ENCODE results near the gene TRAPPC2L. TPM values are rescaled to one million over a fixed set of nuclear protein-coding genes. Genes with fewer than 3 reads are reported as not detected.

TRAPPC2L gene
- total and polyA plus RNA-seq, 2 experiments from 2014 or later = 59.3 to 167 TPM

DNA sequence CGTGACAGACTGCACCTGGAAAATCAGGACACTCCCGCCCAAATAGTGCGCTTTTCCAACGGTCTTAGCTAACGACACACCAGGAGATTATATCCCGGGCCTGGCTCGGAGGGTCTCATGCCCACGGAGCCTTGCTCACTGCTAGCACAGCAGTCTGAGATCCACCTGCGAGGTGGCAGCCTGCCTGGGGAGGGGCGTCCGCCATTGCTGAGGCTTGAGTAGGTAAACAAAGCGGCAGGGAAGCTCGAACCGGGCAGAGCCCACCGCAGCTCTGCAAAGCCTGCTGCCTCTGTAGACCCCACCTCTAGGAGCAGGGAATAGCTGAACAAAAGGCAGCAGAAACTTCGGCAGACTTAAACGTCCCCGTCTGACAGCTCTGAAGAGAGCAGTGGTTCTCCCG lies 5.3 kb upstream of the TRAPPC2L start:
- H3K27me3 Mint-ChIP-seq (ENCODE audit: insufficient read depth, low read depth, poor library complexity) = peaks cover 6% of the 10 kb centered on the region
- no peak overlapping the region for H3K27ac ChIP-seq (ENCODE audit: low read depth)
- no peaks in the 10 kb centered on the region for H3K9me2 ChIP-seq (ENCODE audit: insufficient read depth)
- H4K20me1 ChIP-seq (replicated peaks; ENCODE audit: insufficient read depth) = peaks cover 5% of the 10 kb centered on the region; the same call in 1 of the 2 replicates
- no peaks in the 10 kb centered on the region for H3K27me3 ChIP-seq (ENCODE audit: insufficient read depth)
- H3K36me3 Mint-ChIP-seq (ENCODE audit: low read depth) = peaks cover 22% of the 10 kb centered on the region
- no peak overlapping the region for H3K4me2 ChIP-seq
- no peak overlapping the region for H3K4me3 ChIP-seq
- H3K4me1 Mint-ChIP-seq = peaks cover 12% of the 10 kb centered on the region
- 0 out of 2 replicates have a peak, but pooled peaks cover 3% of the 10 kb centered on the region for H3F3A ChIP-seq (replicated peaks; ENCODE audit: low read depth)
- H3K36me3 ChIP-seq (ENCODE audit: insufficient read depth) = no peaks in the 10 kb centered on the region
- no peak overlapping the region for H3K27ac Mint-ChIP-seq
- DNase-seq (ENCODE audit: low spot score) (no peak), ATAC-seq (no peak)
- no peak for TF ChIP-seq CREB1 (CRISPR knock-in tag; IDR thresholded peaks at IDR 0.05; ENCODE audit: low read depth)
- TF ChIP-seq, protein P1, sequence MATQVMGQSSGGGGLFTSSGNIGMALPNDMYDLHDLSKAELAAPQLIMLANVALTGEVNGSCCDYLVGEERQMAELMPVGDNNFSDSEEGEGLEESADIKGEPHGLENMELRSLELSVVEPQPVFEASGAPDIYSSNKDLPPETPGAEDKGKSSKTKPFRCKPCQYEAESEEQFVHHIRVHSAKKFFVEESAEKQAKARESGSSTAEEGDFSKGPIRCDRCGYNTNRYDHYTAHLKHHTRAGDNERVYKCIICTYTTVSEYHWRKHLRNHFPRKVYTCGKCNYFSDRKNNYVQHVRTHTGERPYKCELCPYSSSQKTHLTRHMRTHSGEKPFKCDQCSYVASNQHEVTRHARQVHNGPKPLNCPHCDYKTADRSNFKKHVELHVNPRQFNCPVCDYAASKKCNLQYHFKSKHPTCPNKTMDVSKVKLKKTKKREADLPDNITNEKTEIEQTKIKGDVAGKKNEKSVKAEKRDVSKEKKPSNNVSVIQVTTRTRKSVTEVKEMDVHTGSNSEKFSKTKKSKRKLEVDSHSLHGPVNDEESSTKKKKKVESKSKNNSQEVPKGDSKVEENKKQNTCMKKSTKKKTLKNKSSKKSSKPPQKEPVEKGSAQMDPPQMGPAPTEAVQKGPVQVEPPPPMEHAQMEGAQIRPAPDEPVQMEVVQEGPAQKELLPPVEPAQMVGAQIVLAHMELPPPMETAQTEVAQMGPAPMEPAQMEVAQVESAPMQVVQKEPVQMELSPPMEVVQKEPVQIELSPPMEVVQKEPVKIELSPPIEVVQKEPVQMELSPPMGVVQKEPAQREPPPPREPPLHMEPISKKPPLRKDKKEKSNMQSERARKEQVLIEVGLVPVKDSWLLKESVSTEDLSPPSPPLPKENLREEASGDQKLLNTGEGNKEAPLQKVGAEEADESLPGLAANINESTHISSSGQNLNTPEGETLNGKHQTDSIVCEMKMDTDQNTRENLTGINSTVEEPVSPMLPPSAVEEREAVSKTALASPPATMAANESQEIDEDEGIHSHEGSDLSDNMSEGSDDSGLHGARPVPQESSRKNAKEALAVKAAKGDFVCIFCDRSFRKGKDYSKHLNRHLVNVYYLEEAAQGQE (IDR thresholded peaks at IDR 0.05; ENCODE audit: unreplicated experiment) = no peak
- TF ChIP-seq ZNF331 (CRISPR knock-in tag; IDR thresholded peaks at IDR 0.05; ENCODE audit: low read depth) = no peak
- no peak for TF ChIP-seq EZH2 (IDR thresholded peaks at IDR 0.05; ENCODE audit: low read depth, unreplicated experiment)
- TF ChIP-seq NANOG (IDR thresholded peaks at IDR 0.05; ENCODE audit: borderline replicate concordance) = no peak
- no peak for TF ChIP-seq STAT1 (IDR thresholded peaks at IDR 0.05; ENCODE audit: unreplicated experiment)
- TF ChIP-seq, protein P2, sequence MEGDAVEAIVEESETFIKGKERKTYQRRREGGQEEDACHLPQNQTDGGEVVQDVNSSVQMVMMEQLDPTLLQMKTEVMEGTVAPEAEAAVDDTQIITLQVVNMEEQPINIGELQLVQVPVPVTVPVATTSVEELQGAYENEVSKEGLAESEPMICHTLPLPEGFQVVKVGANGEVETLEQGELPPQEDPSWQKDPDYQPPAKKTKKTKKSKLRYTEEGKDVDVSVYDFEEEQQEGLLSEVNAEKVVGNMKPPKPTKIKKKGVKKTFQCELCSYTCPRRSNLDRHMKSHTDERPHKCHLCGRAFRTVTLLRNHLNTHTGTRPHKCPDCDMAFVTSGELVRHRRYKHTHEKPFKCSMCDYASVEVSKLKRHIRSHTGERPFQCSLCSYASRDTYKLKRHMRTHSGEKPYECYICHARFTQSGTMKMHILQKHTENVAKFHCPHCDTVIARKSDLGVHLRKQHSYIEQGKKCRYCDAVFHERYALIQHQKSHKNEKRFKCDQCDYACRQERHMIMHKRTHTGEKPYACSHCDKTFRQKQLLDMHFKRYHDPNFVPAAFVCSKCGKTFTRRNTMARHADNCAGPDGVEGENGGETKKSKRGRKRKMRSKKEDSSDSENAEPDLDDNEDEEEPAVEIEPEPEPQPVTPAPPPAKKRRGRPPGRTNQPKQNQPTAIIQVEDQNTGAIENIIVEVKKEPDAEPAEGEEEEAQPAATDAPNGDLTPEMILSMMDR (conservative IDR thresholded peaks at IDR 0.05; ENCODE audit: low read depth in 2 of 2) = no peak
- TF ChIP-seq, protein P3, sequence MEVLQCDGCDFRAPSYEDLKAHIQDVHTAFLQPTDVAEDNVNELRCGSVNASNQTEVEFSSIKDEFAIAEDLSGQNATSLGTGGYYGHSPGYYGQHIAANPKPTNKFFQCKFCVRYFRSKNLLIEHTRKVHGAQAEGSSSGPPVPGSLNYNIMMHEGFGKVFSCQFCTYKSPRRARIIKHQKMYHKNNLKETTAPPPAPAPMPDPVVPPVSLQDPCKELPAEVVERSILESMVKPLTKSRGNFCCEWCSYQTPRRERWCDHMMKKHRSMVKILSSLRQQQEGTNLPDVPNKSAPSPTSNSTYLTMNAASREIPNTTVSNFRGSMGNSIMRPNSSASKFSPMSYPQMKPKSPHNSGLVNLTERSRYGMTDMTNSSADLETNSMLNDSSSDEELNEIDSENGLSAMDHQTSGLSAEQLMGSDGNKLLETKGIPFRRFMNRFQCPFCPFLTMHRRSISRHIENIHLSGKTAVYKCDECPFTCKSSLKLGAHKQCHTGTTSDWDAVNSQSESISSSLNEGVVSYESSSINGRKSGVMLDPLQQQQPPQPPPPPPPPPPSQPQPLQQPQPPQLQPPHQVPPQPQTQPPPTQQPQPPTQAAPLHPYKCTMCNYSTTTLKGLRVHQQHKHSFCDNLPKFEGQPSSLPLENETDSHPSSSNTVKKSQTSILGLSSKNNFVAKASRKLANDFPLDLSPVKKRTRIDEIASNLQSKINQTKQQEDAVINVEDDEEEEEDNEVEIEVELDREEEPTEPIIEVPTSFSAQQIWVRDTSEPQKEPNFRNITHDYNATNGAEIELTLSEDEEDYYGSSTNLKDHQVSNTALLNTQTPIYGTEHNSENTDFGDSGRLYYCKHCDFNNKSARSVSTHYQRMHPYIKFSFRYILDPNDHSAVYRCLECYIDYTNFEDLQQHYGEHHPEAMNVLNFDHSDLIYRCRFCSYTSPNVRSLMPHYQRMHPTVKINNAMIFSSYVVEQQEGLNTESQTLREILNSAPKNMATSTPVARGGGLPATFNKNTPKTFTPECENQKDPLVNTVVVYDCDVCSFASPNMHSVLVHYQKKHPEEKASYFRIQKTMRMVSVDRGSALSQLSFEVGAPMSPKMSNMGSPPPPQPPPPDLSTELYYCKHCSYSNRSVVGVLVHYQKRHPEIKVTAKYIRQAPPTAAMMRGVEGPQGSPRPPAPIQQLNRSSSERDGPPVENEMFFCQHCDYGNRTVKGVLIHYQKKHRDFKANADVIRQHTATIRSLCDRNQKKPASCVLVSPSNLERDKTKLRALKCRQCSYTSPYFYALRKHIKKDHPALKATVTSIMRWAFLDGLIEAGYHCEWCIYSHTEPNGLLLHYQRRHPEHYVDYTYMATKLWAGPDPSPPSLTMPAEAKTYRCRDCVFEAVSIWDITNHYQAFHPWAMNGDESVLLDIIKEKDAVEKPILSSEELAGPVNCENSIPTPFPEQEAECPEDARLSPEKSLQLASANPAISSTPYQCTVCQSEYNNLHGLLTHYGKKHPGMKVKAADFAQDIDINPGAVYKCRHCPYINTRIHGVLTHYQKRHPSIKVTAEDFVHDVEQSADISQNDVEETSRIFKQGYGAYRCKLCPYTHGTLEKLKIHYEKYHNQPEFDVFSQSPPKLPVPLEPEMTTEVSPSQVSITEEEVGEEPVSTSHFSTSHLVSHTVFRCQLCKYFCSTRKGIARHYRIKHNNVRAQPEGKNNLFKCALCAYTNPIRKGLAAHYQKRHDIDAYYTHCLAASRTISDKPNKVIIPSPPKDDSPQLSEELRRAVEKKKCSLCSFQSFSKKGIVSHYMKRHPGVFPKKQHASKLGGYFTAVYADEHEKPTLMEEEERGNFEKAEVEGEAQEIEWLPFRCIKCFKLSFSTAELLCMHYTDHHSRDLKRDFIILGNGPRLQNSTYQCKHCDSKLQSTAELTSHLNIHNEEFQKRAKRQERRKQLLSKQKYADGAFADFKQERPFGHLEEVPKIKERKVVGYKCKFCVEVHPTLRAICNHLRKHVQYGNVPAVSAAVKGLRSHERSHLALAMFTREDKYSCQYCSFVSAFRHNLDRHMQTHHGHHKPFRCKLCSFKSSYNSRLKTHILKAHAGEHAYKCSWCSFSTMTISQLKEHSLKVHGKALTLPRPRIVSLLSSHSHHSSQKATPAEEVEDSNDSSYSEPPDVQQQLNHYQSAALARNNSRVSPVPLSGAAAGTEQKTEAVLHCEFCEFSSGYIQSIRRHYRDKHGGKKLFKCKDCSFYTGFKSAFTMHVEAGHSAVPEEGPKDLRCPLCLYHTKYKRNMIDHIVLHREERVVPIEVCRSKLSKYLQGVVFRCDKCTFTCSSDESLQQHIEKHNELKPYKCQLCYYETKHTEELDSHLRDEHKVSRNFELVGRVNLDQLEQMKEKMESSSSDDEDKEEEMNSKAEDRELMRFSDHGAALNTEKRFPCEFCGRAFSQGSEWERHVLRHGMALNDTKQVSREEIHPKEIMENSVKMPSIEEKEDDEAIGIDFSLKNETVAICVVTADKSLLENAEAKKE (CRISPR knock-in tag; IDR thresholded peaks at IDR 0.05) = no peak
- TF ChIP-seq ZNF114 (CRISPR knock-in tag; IDR thresholded peaks at IDR 0.05) = no peak
- TF ChIP-seq POLR2AphosphoS5 (IDR thresholded peaks at IDR 0.05; ENCODE audit: low read depth) = no peak
- no peak for TF ChIP-seq EZH2phosphoT487 (IDR thresholded peaks at IDR 0.05; ENCODE audit: unreplicated experiment)
- TF ChIP-seq, protein P4, sequence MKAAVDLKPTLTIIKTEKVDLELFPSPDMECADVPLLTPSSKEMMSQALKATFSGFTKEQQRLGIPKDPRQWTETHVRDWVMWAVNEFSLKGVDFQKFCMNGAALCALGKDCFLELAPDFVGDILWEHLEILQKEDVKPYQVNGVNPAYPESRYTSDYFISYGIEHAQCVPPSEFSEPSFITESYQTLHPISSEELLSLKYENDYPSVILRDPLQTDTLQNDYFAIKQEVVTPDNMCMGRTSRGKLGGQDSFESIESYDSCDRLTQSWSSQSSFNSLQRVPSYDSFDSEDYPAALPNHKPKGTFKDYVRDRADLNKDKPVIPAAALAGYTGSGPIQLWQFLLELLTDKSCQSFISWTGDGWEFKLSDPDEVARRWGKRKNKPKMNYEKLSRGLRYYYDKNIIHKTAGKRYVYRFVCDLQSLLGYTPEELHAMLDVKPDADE (IDR thresholded peaks at IDR 0.05) = no peak
- TF ChIP-seq JUNB (IDR thresholded peaks at IDR 0.05; ENCODE audit: unreplicated experiment) = no peak
- H2AFZ ChIP-seq = no peak overlapping the region
- peaks cover 12% of the 10 kb centered on the region; the same call in 2 of the 3 replicates for H3K9me3 Mint-ChIP-seq
- peaks cover 5% of the 10 kb centered on the region; the same call in 1 of the 2 replicates for H3K79me2 ChIP-seq (replicated peaks; ENCODE audit: insufficient read depth)
- no peaks in the 10 kb centered on the region; the same call in 1 of the 2 replicates for H3K4me1 ChIP-seq (ENCODE audit: insufficient read depth)
- H3K4me3 Mint-ChIP-seq = no peak overlapping the region
